Activated CD8-positive, alpha-beta memory T cell treated with anti-CD3 and anti-CD28 coated beads, Interleukin-2, amount 50 U/mL, for 24 hours (primary cell): ENCODE data around the gene KPTN.

Experiments
- DNase-seq: peaks from one replicate; pipeline ENCODE4 v3.0.0-alpha.2; 2020; ENCODE audit errors: extremely low read depth

Gene KPTN

GRCh38 chr19:47435883-47436417, 48.1 kb downstream of the KPTN start:
- DNase-seq = no peak

GRCh38 chr19:47435196-47435595, 48.8 kb downstream of the KPTN start:
- no peak for DNase-seq

GRCh38 chr19:47434088-47434487, 49.9 kb downstream of the KPTN start:
- no peak for DNase-seq

- no peak for DNase-seq
Observed at GRCh38 chr19:47433121-47433520, 50.9 kb downstream of the KPTN start.

- DNase-seq = no peak
Observed at GRCh38 chr19:47432499-47432898, 51.5 kb downstream of the KPTN start.

GRCh38 chr19:47432091-47432490, 51.9 kb downstream of the KPTN start:
- DNase-seq = no peak

GRCh38 chr19:47430041-47430802, 53.8 kb downstream of the KPTN start:
- DNase-seq = no peak

- DNase-seq = no peak
Observed at GRCh38 chr19:47429140-47429793, 54.8 kb downstream of the KPTN start.

GRCh38 chr19:47428177-47428894, 55.7 kb downstream of the KPTN start:
- peak; percentile 74 for DNase-seq

- peak; percentile 44 for DNase-seq
Observed at GRCh38 chr19:47427241-47428176, 56.5 kb downstream of the KPTN start.
